CD4-positive, CD25-positive, alpha-beta regulatory T cell (primary cell): Measurements from ENCODE around the gene BTBD2. TPM values are rescaled to one million over a fixed set of nuclear protein-coding genes. Genes with fewer than 3 reads are reported as not detected.
"Not testable (repeated sequence)": the region's sequence is repeated elsewhere in the genome, so short reads cannot be mapped to it uniquely, and the experiment has no call there.

ENCODE experiments used
- ATAC-seq, 2 donors: fragments of 150-1000 bp; cut with Tn5 transposase; one replicate each; pipeline ENCODE4 v1.10.0; 2021; ENCODE audit warnings: low read depth in 2 of 2, moderate number of reproducible peaks in 2 of 2, moderate library complexity in 1 of 2
- DNase-seq, 3 donors: peaks; one replicate each; pipeline versions ENCODE4 v3.0.0 to v3.0.0-alpha.2; 2012 to 2022; ENCODE audit warnings: mixed read lengths in 1 of 3
- H3K27ac ChIP-seq: one replicate; pipeline ENCODE4 v1.7.0; 2013; ENCODE audit warnings: mild to moderate bottlenecking, low read length; ENCODE audit not compliant: insufficient read depth, poor library complexity, severe bottlenecking
- H3K27me3 ChIP-seq: one replicate; pipeline ENCODE4 v1.7.0; 2013; ENCODE audit warnings: low read length; ENCODE audit not compliant: control insufficient read depth, insufficient read depth
- H3K36me3 ChIP-seq: one replicate; pipeline ENCODE4 v1.7.0; 2013; ENCODE audit warnings: mild to moderate bottlenecking, low read length, moderate library complexity; ENCODE audit not compliant: control insufficient read depth, insufficient read depth
- H3K4me1 ChIP-seq: 2 replicates; pipeline ENCODE4 v1.7.0; 2013; ENCODE audit warnings: mild to moderate bottlenecking, low read length; ENCODE audit not compliant: insufficient read depth, control insufficient read depth, poor library complexity, severe bottlenecking
- H3K4me3 ChIP-seq: one replicate; pipeline ENCODE4 v1.7.0; 2013; ENCODE audit warnings: low read depth, mild to moderate bottlenecking, low read length, moderate library complexity
- H3K9me3 ChIP-seq, 2 experiments: 1 replicate in 1 of 2; 2 replicates in 1 of 2; pipeline ENCODE4 v1.7.0; 2013; ENCODE audit warnings: low read length in 2 of 2, mild to moderate bottlenecking in 1 of 2, moderate library complexity in 1 of 2; ENCODE audit not compliant: control insufficient read depth in 2 of 2
- H3K27ac Mint-ChIP-seq, 3 donors: one replicate each; pipeline ENCODE4 v1.8.0; 2020 to 2022; ENCODE audit warnings: mild to moderate bottlenecking in 3 of 3, mixed read lengths in 3 of 3, moderate library complexity in 2 of 3
- H3K27me3 Mint-ChIP-seq: one replicate; pipeline ENCODE4 v1.8.0; 2022; ENCODE audit warnings: mild to moderate bottlenecking, mixed read lengths
- H3K36me3 Mint-ChIP-seq: one replicate; pipeline ENCODE4 v1.8.0; 2020; ENCODE audit warnings: mixed read lengths
- H3K4me1 Mint-ChIP-seq, 4 donors: one replicate each; pipeline ENCODE4 v1.8.0; 2020 to 2022; ENCODE audit warnings: mixed read lengths in 4 of 4, mild to moderate bottlenecking in 1 of 4
- H3K4me3 Mint-ChIP-seq, 4 donors: one replicate each; pipeline ENCODE4 v1.8.0; 2020 to 2022; ENCODE audit warnings: mild to moderate bottlenecking in 4 of 4, mixed read lengths in 4 of 4, moderate library complexity in 3 of 4
- H3K9me3 Mint-ChIP-seq, 7 donors: one replicate each; pipeline ENCODE4 v1.8.0; 2020 to 2022; ENCODE audit warnings: mixed read lengths in 7 of 7, mild to moderate bottlenecking in 3 of 7, moderate library complexity in 2 of 7
- polyA plus RNA-seq, 4 donors: library from polyadenylated mRNA; unstranded; fragments of 300-500 nt; fragmentation: Illumina TruSeq; gene quantifications; one replicate each; pipeline ENCODE4 v1.2.3, GENCODE V29; 2021
- total RNA-seq: library from RNA; stranded (reverse); gene quantifications from one replicate; pipeline ENCODE4 v1.2.3, GENCODE V29; 2022

The BTBD2 gene
- total and polyA plus RNA-seq, 5 donors from 2014 or later = 3.2 to 58.6 (median 5.1) TPM

- H3K9me3 ChIP-seq = no peaks in the 10 kb centered on the region
- Mint-ChIP-seq H3K4me3 (no peak overlapping the region), H3K36me3 (peaks cover 13% of the 10 kb centered on the region), H3K27me3 (no peaks in the 10 kb centered on the region), H3K27ac (peak overlapping the region in 1 of 3 donors; percentile 80), H3K4me1 (peaks cover 0 to 8% (median 4%) of the 10 kb centered on the region in 4 donors), H3K9me3 (no peaks in the 10 kb centered on the region)
- DNase-seq (no peak), ATAC-seq (no peak)
- H3K36me3 ChIP-seq = peaks cover 19% of the 10 kb centered on the region
- no peak overlapping the region for H3K27ac ChIP-seq
- H3K4me1 ChIP-seq = no peaks in the 10 kb centered on the region
- H3K27me3 ChIP-seq = no peaks in the 10 kb centered on the region
- no peak overlapping the region for H3K4me3 ChIP-seq
Measured at GRCh38 chr19:1997353-1998233, 17.9 kb downstream of the BTBD2 start.

- Mint-ChIP-seq H3K27ac (no peak overlapping the region), H3K27me3 (no peaks in the 10 kb centered on the region), H3K4me3 (no peak overlapping the region), H3K36me3 (peaks cover 11% of the 10 kb centered on the region), H3K9me3 (no peaks in the 10 kb centered on the region), H3K4me1 (peaks cover 0 to 3% (median 2%) of the 10 kb centered on the region in 4 donors)
- H3K36me3 ChIP-seq = peaks cover 38% of the 10 kb centered on the region
- no peaks in the 10 kb centered on the region for H3K4me1 ChIP-seq
- H3K4me3 ChIP-seq = no peak overlapping the region
- peak in 1 of 3 donors; percentile 16 for DNase-seq
- no peak overlapping the region for H3K27ac ChIP-seq
- no peaks in the 10 kb centered on the region for H3K9me3 ChIP-seq
- no peaks in the 10 kb centered on the region for H3K27me3 ChIP-seq
- no peak for ATAC-seq
Measured at GRCh38 chr19:1992759-1993260, 22.7 kb downstream of the BTBD2 start.

GRCh38 chr19:1991018-1991913, 24.2 kb downstream of the BTBD2 start:
- DNase-seq = no peak
- Mint-ChIP-seq H3K4me3 (no peak overlapping the region), H3K27ac (no peak overlapping the region), H3K27me3 (no peaks in the 10 kb centered on the region), H3K9me3 (no peaks in the 10 kb centered on the region), H3K36me3 (peaks cover 8% of the 10 kb centered on the region), H3K4me1 (no peaks in the 10 kb centered on the region)
- no peak overlapping the region for H3K27ac ChIP-seq
- no peaks in the 10 kb centered on the region for H3K27me3 ChIP-seq
- H3K36me3 ChIP-seq = peaks cover 46% of the 10 kb centered on the region
- ATAC-seq = no peak
- no peaks in the 10 kb centered on the region for H3K4me1 ChIP-seq
- H3K4me3 ChIP-seq = no peak overlapping the region
- no peaks in the 10 kb centered on the region for H3K9me3 ChIP-seq

GRCh38 chr19:1990230-1991017, 25.1 kb downstream of the BTBD2 start:
- Histone ChIP-seq H3K9me3 (no peaks in the 10 kb centered on the region), H3K27ac (no peak overlapping the region), H3K4me1 (no peaks in the 10 kb centered on the region), H3K27me3 (no peaks in the 10 kb centered on the region), H3K36me3 (peaks cover 50% of the 10 kb centered on the region), H3K4me3 (no peak overlapping the region)
- Mint-ChIP-seq H3K27me3 (no peaks in the 10 kb centered on the region), H3K36me3 (peaks cover 3% of the 10 kb centered on the region), H3K4me3 (no peak overlapping the region), H3K9me3 (no peaks in the 10 kb centered on the region), H3K27ac (no peak overlapping the region), H3K4me1 (no peaks in the 10 kb centered on the region)
- DNase-seq = no peak
- ATAC-seq = no peak

- DNase-seq (no peak), ATAC-seq (no peak)
- Mint-ChIP-seq H3K36me3 (peaks cover 3% of the 10 kb centered on the region), H3K4me3 (no peak overlapping the region), H3K9me3 (no peaks in the 10 kb centered on the region), H3K4me1 (no peaks in the 10 kb centered on the region), H3K27me3 (no peaks in the 10 kb centered on the region), H3K27ac (peak overlapping the region in 1 of 3 donors; percentile 15)
- no peaks in the 10 kb centered on the region for H3K9me3 ChIP-seq
- no peaks in the 10 kb centered on the region for H3K27me3 ChIP-seq
- no peaks in the 10 kb centered on the region for H3K4me1 ChIP-seq
- H3K27ac ChIP-seq = no peak overlapping the region
- H3K36me3 ChIP-seq = peaks cover 52% of the 10 kb centered on the region
- H3K4me3 ChIP-seq = no peak overlapping the region
Measured at GRCh38 chr19:1989513-1990229, 25.8 kb downstream of the BTBD2 start.

GRCh38 chr19:1988464-1988863, 27.1 kb downstream of the BTBD2 start:
- ATAC-seq, H3K4me1 Mint-ChIP-seq, H3K4me3 ChIP-seq, H3K4me3 Mint-ChIP-seq, H3K27ac Mint-ChIP-seq, H3K9me3 ChIP-seq, DNase-seq, H3K27ac ChIP-seq, H3K4me1 ChIP-seq, H3K9me3 Mint-ChIP-seq, H3K27me3 Mint-ChIP-seq, H3K27me3 ChIP-seq, H3K36me3 Mint-ChIP-seq: not testable (repeated sequence)
- H3K36me3 ChIP-seq = peaks cover 55% of the 10 kb centered on the region
